Epithelial cell of proximal tubule (primary cell): ENCODE results near the gene MYO10. TPM values are rescaled to one million over a fixed set of nuclear protein-coding genes. Genes with fewer than 3 reads are reported as not detected.
"Not testable (repeated sequence)": the region's sequence is repeated elsewhere in the genome, so short reads cannot be mapped to it uniquely, and the experiment has no call there.

Experiments used
- DNase-seq: peaks from one replicate; pipeline ENCODE4 v3.0.0-alpha.2; 2011; ENCODE audit warnings: low read depth
- H3K4me3 ChIP-seq: 2 replicates; pipeline ENCODE4 v1.5.1; 2011; ENCODE audit warnings: low read depth, mild to moderate bottlenecking, low read length
- total RNA-seq: library from RNA; depleted of rRNA; stranded (reverse); fragments of >200 nt; gene quantifications from 2 replicates; pipeline ENCODE4 v1.2.3, GENCODE V29; 2015
- TF ChIP-seq, protein P1 (sequence below): conservative IDR thresholded peaks from 2 replicates; pipeline ENCODE4 v1.5.1; 2012; ENCODE audit warnings: low read depth, mild to moderate bottlenecking, low read length

The MYO10 gene
- total RNA-seq, 1 donor from 2014 or later, result 31.5 TPM

DNA sequence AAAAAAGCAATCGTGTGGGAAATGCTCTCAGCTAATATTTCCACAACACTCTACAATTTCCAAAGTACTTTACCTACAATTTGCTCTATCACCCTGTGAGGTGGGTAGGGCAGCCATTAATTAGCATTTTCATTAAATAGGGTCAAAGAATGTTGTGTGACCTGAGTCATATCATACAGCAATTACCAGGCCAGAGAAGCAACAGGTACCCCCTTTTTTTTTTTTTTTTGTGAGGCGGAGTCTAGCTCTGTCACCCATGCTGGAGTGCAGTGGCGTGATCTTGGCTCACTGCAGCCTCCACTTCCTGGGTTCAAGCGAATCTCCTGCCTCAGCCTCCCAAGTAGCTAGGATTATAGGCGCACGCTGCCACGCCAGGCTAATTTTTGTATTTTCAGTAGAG lies 210.5 kb downstream of the MYO10 start:
- no peak for DNase-seq
- H3K4me3 ChIP-seq, result no peak overlapping the region
- TF ChIP-seq, protein P1, sequence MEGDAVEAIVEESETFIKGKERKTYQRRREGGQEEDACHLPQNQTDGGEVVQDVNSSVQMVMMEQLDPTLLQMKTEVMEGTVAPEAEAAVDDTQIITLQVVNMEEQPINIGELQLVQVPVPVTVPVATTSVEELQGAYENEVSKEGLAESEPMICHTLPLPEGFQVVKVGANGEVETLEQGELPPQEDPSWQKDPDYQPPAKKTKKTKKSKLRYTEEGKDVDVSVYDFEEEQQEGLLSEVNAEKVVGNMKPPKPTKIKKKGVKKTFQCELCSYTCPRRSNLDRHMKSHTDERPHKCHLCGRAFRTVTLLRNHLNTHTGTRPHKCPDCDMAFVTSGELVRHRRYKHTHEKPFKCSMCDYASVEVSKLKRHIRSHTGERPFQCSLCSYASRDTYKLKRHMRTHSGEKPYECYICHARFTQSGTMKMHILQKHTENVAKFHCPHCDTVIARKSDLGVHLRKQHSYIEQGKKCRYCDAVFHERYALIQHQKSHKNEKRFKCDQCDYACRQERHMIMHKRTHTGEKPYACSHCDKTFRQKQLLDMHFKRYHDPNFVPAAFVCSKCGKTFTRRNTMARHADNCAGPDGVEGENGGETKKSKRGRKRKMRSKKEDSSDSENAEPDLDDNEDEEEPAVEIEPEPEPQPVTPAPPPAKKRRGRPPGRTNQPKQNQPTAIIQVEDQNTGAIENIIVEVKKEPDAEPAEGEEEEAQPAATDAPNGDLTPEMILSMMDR, result no peak

DNA sequence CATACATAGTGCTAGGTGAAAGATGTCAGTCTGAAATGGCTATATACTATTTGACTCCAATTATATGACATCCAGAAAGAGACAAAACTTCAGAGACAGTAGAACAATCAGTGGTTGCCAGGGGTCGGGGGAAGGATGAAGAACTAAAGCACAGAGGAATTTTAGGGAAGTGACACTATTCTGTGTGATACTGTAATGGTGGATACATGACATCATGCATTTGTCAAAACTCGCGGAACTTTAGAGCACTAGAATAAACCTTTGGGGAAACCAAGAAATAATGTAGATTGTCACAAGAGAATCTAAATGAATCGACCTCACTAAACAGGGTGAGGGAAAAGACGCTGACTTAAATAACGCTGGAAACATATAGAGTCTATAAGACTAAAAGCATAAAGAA lies 212.3 kb downstream of the MYO10 start:
- DNase-seq, result no peak
- TF ChIP-seq, protein P1, result no peak
- H3K4me3 ChIP-seq, result no peak overlapping the region

DNA sequence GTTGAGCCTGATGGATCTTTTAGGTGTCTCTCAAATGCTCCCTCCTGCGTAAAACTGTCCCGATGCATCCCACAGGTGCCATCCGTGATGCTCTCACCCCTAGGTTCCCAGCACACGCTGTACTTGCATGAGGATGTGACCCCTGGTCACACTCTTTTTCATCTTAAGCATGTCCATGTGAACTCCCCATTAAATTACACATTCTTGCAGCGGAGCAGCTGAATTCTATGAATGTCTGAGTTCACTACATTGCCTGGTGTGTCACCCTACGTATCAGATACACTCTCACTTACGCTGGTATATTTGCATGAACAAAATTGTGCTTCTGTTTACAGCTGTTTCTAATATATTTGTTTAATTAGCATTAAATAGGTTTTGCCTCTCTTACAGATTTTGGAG lies 214.0 kb downstream of the MYO10 start:
- TF ChIP-seq, protein P1, result no peak
- H3K4me3 ChIP-seq, result no peak overlapping the region
- no peak for DNase-seq

DNA sequence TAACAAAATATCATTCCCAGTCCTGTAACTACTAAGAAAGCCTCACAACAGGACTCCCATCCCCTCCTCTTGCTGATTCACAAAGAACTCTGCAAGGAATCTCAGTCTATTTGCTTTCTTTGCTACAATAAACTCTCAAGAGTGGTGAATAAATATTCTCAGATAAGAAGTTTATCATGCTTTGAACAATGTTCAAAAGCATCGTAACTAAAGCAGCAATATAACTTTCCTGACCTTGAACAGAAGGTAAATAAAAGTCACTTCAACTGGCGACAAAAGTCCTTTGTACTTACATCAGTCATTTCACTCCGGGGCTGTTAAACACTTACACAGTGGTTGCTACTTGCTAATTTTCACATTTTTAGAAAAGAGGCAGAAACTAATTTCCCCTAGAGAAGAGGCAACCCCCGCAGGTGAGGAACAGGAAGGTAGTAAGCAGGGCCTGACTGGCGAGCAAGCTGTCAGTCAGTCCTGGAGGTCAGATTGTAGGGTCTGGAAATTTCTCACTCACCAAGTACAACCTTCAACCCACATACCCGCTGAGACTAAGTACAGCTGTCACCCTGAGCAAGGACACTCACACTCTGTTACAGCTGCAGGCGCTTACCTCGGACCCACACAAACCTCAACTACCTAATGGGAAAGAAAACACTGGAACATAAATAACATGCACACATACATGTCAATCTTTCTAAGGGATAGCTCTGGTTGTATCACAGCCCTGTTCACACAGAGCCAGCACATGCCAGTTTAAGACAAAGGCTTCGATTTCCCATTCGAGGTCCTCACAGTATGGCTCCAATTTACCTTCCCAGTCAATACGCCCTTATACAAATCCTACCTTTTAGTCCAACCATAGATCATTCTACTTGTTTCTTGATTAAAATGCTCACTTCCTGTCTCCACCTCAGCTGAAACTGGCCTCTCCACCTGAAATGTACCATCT lies 214.7 kb downstream of the MYO10 start:
- no peak for DNase-seq
- no peak overlapping the region for H3K4me3 ChIP-seq
- TF ChIP-seq, protein P1, result no peak

DNA sequence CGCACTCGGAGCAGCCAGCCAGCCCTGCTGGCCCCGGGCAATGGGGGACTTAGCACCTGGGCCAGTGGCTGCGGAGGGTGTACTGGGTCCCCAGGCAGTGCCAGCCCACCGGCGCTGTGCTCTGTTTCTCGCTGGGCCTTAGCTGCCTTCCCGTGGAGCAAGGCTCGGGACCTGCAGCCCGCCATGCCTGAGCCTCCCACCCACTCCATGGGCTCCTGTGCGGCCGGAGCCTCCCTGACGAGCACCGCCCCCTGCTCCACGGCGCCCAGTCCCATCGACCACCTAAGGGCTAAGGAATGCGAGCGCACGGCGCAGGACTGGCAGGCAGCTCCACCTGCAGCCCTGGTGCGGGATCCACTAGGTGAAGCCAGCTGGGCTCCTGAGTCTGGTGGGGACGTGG lies 218.1 kb downstream of the MYO10 start:
- DNase-seq, H3K4me3 ChIP-seq: not testable (repeated sequence)

DNA sequence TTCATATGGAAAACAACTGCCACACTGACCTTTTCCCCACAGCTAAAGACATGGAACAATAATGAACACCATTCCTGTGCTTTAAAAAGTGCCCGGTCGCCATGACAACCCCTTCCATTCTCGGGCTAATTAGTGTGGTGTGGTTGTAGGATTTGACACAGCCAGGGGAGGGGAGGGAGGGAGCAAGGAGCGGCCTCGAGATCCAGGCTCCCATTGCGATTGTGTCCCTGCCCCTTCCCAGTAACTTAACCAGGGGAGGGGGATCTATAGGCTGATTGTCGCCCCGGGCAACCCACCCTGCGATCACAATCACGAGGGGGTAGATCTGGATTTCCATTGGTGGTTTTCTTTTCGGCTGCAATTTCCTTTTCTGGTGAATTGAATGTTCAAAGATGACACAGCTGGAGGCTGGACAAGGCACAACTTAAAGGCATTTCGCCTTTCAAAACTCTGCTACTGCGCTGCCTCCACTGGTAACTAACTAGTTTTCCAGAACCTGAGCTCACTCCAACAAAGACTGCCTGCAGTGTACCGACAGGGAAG lies 222.6 kb downstream of the MYO10 start:
- TF ChIP-seq, protein P1, result no peak
- DNase-seq, result no peak
- H3K4me3 ChIP-seq, result peak overlapping the region; percentile 12

DNA sequence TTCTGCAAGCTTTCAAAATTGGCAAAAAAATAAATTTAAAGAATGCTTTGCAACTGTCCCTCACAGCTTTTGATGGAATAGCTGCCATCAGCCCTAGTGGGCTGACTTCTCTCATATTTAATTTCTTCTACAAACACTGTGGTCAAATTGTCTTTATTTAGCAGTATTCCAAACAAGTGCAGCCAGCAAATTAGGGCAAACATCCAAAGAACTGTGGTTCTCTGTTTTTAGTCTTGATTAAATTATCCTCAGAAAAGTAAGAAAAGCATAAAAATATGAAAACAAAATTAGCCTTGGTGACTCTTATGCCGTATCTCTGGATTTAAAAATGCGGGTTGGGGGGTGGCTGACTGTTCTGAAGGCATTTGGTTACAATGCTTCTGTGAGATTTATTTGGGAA lies 223.5 kb downstream of the MYO10 start:
- no peak overlapping the region for H3K4me3 ChIP-seq
- TF ChIP-seq, protein P1, result no peak
- DNase-seq, result no peak
